Endothelial cell of umbilical vein (primary cell): ENCODE measurements around the gene PNMA1. TPM values are rescaled to one million over a fixed set of nuclear protein-coding genes. Genes with fewer than 3 reads are reported as not detected.

Experiments
- BruUV-seq: library from RNA; stranded (reverse); fragments of 400-500 nt; replicated peaks from 2 replicates; lab custom pipeline; 2021; lab: Mats Ljungman, UMichigan
- CTCF ChIA-PET: fragments of 300-600, 350-600 bp; sonication (Branson Sonifier 250); formaldehyde crosslinking; loops from one replicate; lab custom pipeline; 2021; ENCODE audit warnings: antibody characterized with exemption, inconsistent platforms; lab: Charles Lee
- POLR2A ChIA-PET: fragments of 300-600, 350-600 bp; sonication (Branson Sonifier 250); formaldehyde crosslinking; loops from one replicate; lab custom pipeline; 2021; ENCODE audit warnings: antibody characterized with exemption, inconsistent platforms; lab: Charles Lee
- DNase-seq: peaks from one replicate; pipeline ENCODE4 v3.0.0-alpha.2; 2011; ENCODE audit warnings: low read depth, low spot score
- FAIRE-seq: peaks from 2 replicates; lab custom pipeline; 2011; peaks lifted over from hg19 to GRCh38; lab: Jason Lieb, UNC
- H2AFZ ChIP-seq: 2 replicates; pipeline ENCODE4 v1.6.0; 2012; ENCODE audit warnings: low read depth, low read length, control low read depth, inconsistent platforms
- H3K27ac ChIP-seq: 2 replicates; pipeline ENCODE4 v1.5.1; 2011; ENCODE audit warnings: low read depth, mild to moderate bottlenecking, control low read depth, low read length, moderate library complexity; ENCODE audit not compliant: insufficient read depth
- H3K27me3 ChIP-seq, 2 experiments: 2 replicates each; pipeline versions ENCODE4 v1.6.0 to v1.6.1; 2011; ENCODE audit warnings: low read length in 2 of 2, mixed read lengths in 1 of 2; ENCODE audit not compliant: control insufficient read depth in 2 of 2, insufficient read depth in 2 of 2
- H3K36me3 ChIP-seq, 2 experiments: 2 replicates in 1 of 2; 3 replicates in 1 of 2; pipeline ENCODE4 v1.5.1; 2011; ENCODE audit warnings: low read length in 2 of 2, mild to moderate bottlenecking in 1 of 2, moderate library complexity in 1 of 2; ENCODE audit not compliant: control insufficient read depth in 2 of 2, insufficient read depth in 2 of 2; ENCODE audit errors: extremely low read depth in 1 of 2
- H3K4me1 ChIP-seq: 3 replicates; pipeline ENCODE4 v1.5.1; 2011; ENCODE audit warnings: mild to moderate bottlenecking, low read length; ENCODE audit not compliant: control insufficient read depth, insufficient read depth; ENCODE audit errors: extremely low read depth
- H3K4me2 ChIP-seq: 2 replicates; pipeline ENCODE4 v1.6.1; 2011; ENCODE audit warnings: low read length, control low read depth, mixed read lengths; ENCODE audit not compliant: insufficient read depth
- H3K4me3 ChIP-seq, 3 experiments: fragments of 200-600 bp in 1 of 3; sonication (generic), shearing (Covaris generic) in 1 of 3; replicated peaks in 1 of 3; 2 replicates each; pipeline ENCODE4 v1.5.1; 2011 to 2016; ENCODE audit warnings: control low read depth in 3 of 3, low read length in 3 of 3, mild to moderate bottlenecking in 2 of 3, inconsistent platforms in 1 of 3, low read depth in 1 of 3, moderate library complexity in 1 of 3; ENCODE audit not compliant: insufficient read depth in 1 of 3
- H3K79me2 ChIP-seq: 2 replicates; pipeline ENCODE4 v1.6.0; 2012; ENCODE audit warnings: low read length, inconsistent platforms; ENCODE audit not compliant: control insufficient read depth, insufficient read depth
- H3K9ac ChIP-seq: replicated peaks from 2 replicates; pipeline ENCODE3; 2011; ENCODE audit warnings: low read length, control low read depth; ENCODE audit not compliant: insufficient read depth; ENCODE audit errors: extremely low read depth
- H3K9me1 ChIP-seq: replicated peaks from 3 replicates; pipeline ENCODE4 v1.6.0; 2011; ENCODE audit warnings: mild to moderate bottlenecking, low read length; ENCODE audit not compliant: control insufficient read depth, insufficient read depth; ENCODE audit errors: extremely low read depth
- H3K9me3 ChIP-seq: replicated peaks from 2 replicates; pipeline ENCODE4 v1.5.1; 2012; ENCODE audit warnings: low read length, inconsistent platforms; ENCODE audit not compliant: control insufficient read depth, insufficient read depth
- H4K20me1 ChIP-seq: replicated peaks from 2 replicates; pipeline ENCODE3; 2011; ENCODE audit warnings: mild to moderate bottlenecking, low read length; ENCODE audit not compliant: control insufficient read depth, insufficient read depth; ENCODE audit errors: extremely low read depth
- EZH2 ChIP-seq: IDR thresholded peaks from 2 replicates; pipeline ENCODE4 v1.6.1; 2012; ENCODE audit warnings: borderline replicate concordance, low read depth, mild to moderate bottlenecking, moderate library complexity, low read length, inconsistent platforms; ENCODE audit not compliant: severe bottlenecking
- GATA2 ChIP-seq: IDR thresholded peaks from 2 replicates; pipeline ENCODE4 v1.7.0; 2011; ENCODE audit warnings: low read depth, mild to moderate bottlenecking, moderate library complexity, mixed read lengths, low read length; ENCODE audit not compliant: insufficient read length, insufficient read depth
- JUN ChIP-seq: IDR thresholded peaks from 2 replicates; pipeline ENCODE4 v1.6.1; 2011; ENCODE audit warnings: borderline replicate concordance, low read depth; ENCODE audit not compliant: insufficient read length, insufficient read depth
- MYC ChIP-seq: IDR thresholded peaks from one replicate; pipeline ENCODE4 v1.6.1; 2011; ENCODE audit warnings: mild to moderate bottlenecking, low read depth, low read length
- POLR2A ChIP-seq: IDR thresholded peaks from 2 replicates; pipeline ENCODE4 v1.6.1; 2012; ENCODE audit warnings: low read depth, mild to moderate bottlenecking, control low read depth, low read length
- POLR2AphosphoS5 ChIP-seq: IDR thresholded peaks from 2 replicates; pipeline ENCODE4 v1.6.1; 2012; ENCODE audit warnings: low read depth, mild to moderate bottlenecking, control low read depth, low read length, moderate library complexity; ENCODE audit not compliant: insufficient read depth
- dilution Hi-C: fragments of 300-500 bp; cut with MboI; formaldehyde crosslinking; loops from one replicate; pipeline ENCODE4 v1.15.0; 2019; ENCODE audit warnings: low sequenced_read_pairs; ENCODE audit not compliant: extremely low pct_ligation_motif_present
- intact Hi-C: fragments of 100-400 bp; cut with micrococcal nuclease; formaldehyde crosslinking; loops from one replicate; pipeline ENCODE4 v1.10.0; 2022
- polyA plus RNA-seq, 4 experiments: library from polyadenylated mRNA; depleted of rRNA in 3 of 4; stranded (reverse) in 3 of 4; unstranded in 1 of 4; fragments of >200 nt; gene quantifications; 2 replicates each; pipeline versions ENCODE4 v1.2.1 to v1.2.3, GENCODE V29; 2011 to 2012; ENCODE audit warnings: missing spikeins in 1 of 4
- total RNA-seq: library from RNA; stranded (reverse); gene quantifications from 2 replicates; pipeline ENCODE4 v1.2.3, GENCODE V29; 2021
- TF ChIP-seq, protein P1 (sequence below): IDR thresholded peaks from 2 replicates; pipeline ENCODE4 v1.6.1; 2011; ENCODE audit not compliant: insufficient read depth, insufficient read length

The PNMA1 gene
- total and polyA plus RNA-seq, 2 donors (not counting 3 experiments of a cell fraction or from before 2014, with no cell fraction given), result 29.8 to 82.6 TPM

GRCh38 chr14:73713206-73713802, 880 bp downstream of the PNMA1 start:
- peak overlapping the region; percentile 15 to 81 (median 74) for H3K4me3 ChIP-seq
- H3K27ac ChIP-seq, result peak overlapping the region; percentile 73
- H3K27me3 ChIP-seq, result no peaks in the 10 kb centered on the region
- H3K4me1 ChIP-seq, result peaks cover 15% of the 10 kb centered on the region
- ChIA-PET CTCF (interaction anchor here (1.1 to 3.6 kb wide), 6 partner anchors 11 to 204 kb away, joined by 3 to 15 read pairs (median 8); a partner anchor contains a TSS), POLR2A (interaction anchor here (0.8 kb wide), 1 partner anchor 12 kb away, joined by 4 read pairs; no protein-coding TSS in a partner anchor)
- intact Hi-C loops, result loop anchor here (5.0 kb wide), 1 partner anchor 39 kb away; no protein-coding TSS in a partner anchor
- FAIRE-seq, result peak; percentile 66
- H3K79me2 ChIP-seq, result peaks cover 27% of the 10 kb centered on the region
- TF ChIP-seq GATA2, result no peak
- no peak for TF ChIP-seq POLR2AphosphoS5
- no peak for TF ChIP-seq MYC
- TF ChIP-seq EZH2, result no peak
- no peak for TF ChIP-seq JUN
- no peak for TF ChIP-seq POLR2A
- TF ChIP-seq, protein P1, sequence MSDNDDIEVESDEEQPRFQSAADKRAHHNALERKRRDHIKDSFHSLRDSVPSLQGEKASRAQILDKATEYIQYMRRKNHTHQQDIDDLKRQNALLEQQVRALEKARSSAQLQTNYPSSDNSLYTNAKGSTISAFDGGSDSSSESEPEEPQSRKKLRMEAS, result no peak
- peak overlapping the region; percentile 86 for H3K4me2 ChIP-seq
- DNase-seq, result no peak
- H4K20me1 ChIP-seq, result no peaks in the 10 kb centered on the region
- H3K9me3 ChIP-seq, result no peaks in the 10 kb centered on the region
- peaks cover 9 to 11% of the 10 kb centered on the region in 2 experiments for H3K36me3 ChIP-seq
- H2AFZ ChIP-seq, result no peak overlapping the region
- dilution Hi-C loops, result no loop called here
- BruUV-seq, result TSS peak; percentile 17
- H3K9ac ChIP-seq, result peak overlapping the region; percentile 77
- no peaks in the 10 kb centered on the region for H3K9me1 ChIP-seq
